COLO668 (cell line): ENCODE data around the gene RAET1G.
"Not testable (repeated sequence)": the region's sequence is repeated elsewhere in the genome, so short reads cannot be mapped to it uniquely, and the experiment has no call there.

Experiments used
- DNase-seq: peaks from one replicate; lab custom pipeline; 2025; ENCODE audit not compliant: unreplicated experiment; lab: John Stamatoyannopoulos, UW

RAET1G gene

GRCh38 chr6:149935246-149935645 lies 12.3 kb upstream of the RAET1G start:
- no peak for DNase-seq

GRCh38 chr6:149934249-149935156 lies 11.6 kb upstream of the RAET1G start:
- DNase-seq = peak; percentile 67

GRCh38 chr6:149933461-149933860 lies 10.5 kb upstream of the RAET1G start:
- DNase-seq = no peak

GRCh38 chr6:149933036-149933435 lies 10.1 kb upstream of the RAET1G start:
- no peak for DNase-seq

- DNase-seq = no peak
These were observed 8.6 kb upstream of the RAET1G start for GRCh38 chr6:149931501-149931900.

GRCh38 chr6:149929422-149929821 lies 6.5 kb upstream of the RAET1G start:
- no peak for DNase-seq

- DNase-seq = not testable (repeated sequence)
These were observed 4.1 kb upstream of the RAET1G start for GRCh38 chr6:149927025-149927424.

GRCh38 chr6:149925974-149926777 lies 3.3 kb upstream of the RAET1G start:
- DNase-seq = peak; percentile 77

GRCh38 chr6:149925253-149925973 lies 2.5 kb upstream of the RAET1G start:
- peak; percentile 22 for DNase-seq

GRCh38 chr6:149924933-149925252 lies 2.0 kb upstream of the RAET1G start:
- no peak for DNase-seq

GRCh38 chr6:149924206-149924932 lies 1.4 kb upstream of the RAET1G start:
- no peak for DNase-seq

- DNase-seq = no peak
These were observed 536 bp upstream of the RAET1G start for GRCh38 chr6:149923327-149923986.

- DNase-seq = not testable (repeated sequence)
These were observed 830 bp downstream of the RAET1G start for GRCh38 chr6:149922091-149922490.

GRCh38 chr6:149921361-149921760 lies 1.6 kb downstream of the RAET1G start:
- no peak for DNase-seq

- DNase-seq = no peak
These were observed 3.1 kb downstream of the RAET1G start for GRCh38 chr6:149919834-149920225.

- DNase-seq = not testable (repeated sequence)
These were observed 3.6 kb downstream of the RAET1G start for GRCh38 chr6:149919126-149919833.

- DNase-seq = no peak
These were observed 4.6 kb downstream of the RAET1G start for GRCh38 chr6:149918151-149918905.

- DNase-seq = no peak
These were observed 5.2 kb downstream of the RAET1G start for GRCh38 chr6:149917679-149918078.
